GM21515 (cell line): ENCODE results near the gene CASQ1.

Experiments
- ATAC-seq: cut with Tn5 transposase; IDR thresholded peaks from one replicate; pipeline ENCODE4 v1.9.1; 2021; ENCODE audit not compliant: unreplicated experiment

Gene CASQ1

GRCh38 chr1:160189649-160190625 lies at the start of gene CASQ1:
TSS of gene CASQ1 (plus strand) at chr1:160190575. CDS start at chr1:160190752, 177 bp downstream.
- no peak for ATAC-seq

GRCh38 chr1:160143695-160144094 lies 46.7 kb upstream of the CASQ1 start:
- ATAC-seq: no peak

GRCh38 chr1:160144921-160145320 lies 45.5 kb upstream of the CASQ1 start:
- no peak for ATAC-seq

- no peak for ATAC-seq
Measured at GRCh38 chr1:160146107-160146506, 44.3 kb upstream of the CASQ1 start.

- ATAC-seq: no peak
Measured at GRCh38 chr1:160148121-160148520, 42.3 kb upstream of the CASQ1 start.

- ATAC-seq: no peak
Measured at GRCh38 chr1:160149233-160149632, 41.1 kb upstream of the CASQ1 start.

GRCh38 chr1:160149716-160150115 lies 40.7 kb upstream of the CASQ1 start:
- ATAC-seq: no peak

- no peak for ATAC-seq
Measured at GRCh38 chr1:160151303-160151702, 39.1 kb upstream of the CASQ1 start, which contains the start of gene ATP1A4. TSS of gene ATP1A4 (plus strand) at chr1:160151603. CDS start at chr1:160152041, 438 bp downstream.

GRCh38 chr1:160154790-160155189 lies 35.6 kb upstream of the CASQ1 start:
- no peak for ATAC-seq

GRCh38 chr1:160156361-160156760 lies 34.0 kb upstream of the CASQ1 start:
- no peak for ATAC-seq

- no peak for ATAC-seq
Measured at GRCh38 chr1:160157174-160157573, 33.2 kb upstream of the CASQ1 start.

GRCh38 chr1:160158031-160158430 lies 32.3 kb upstream of the CASQ1 start:
- ATAC-seq: no peak

- ATAC-seq: no peak
Measured at GRCh38 chr1:160158534-160158933, 31.8 kb upstream of the CASQ1 start.

- no peak for ATAC-seq
Measured at GRCh38 chr1:160159846-160160245, 30.5 kb upstream of the CASQ1 start.

- ATAC-seq: no peak
Measured at GRCh38 chr1:160161965-160162705, 28.2 kb upstream of the CASQ1 start.

GRCh38 chr1:160162931-160163330 lies 27.4 kb upstream of the CASQ1 start:
- no peak for ATAC-seq

GRCh38 chr1:160163615-160164014 lies 26.8 kb upstream of the CASQ1 start:
- no peak for ATAC-seq

- no peak for ATAC-seq
Measured at GRCh38 chr1:160164121-160164520, 26.3 kb upstream of the CASQ1 start.

- ATAC-seq: no peak
Measured at GRCh38 chr1:160166166-160166868, 24.1 kb upstream of the CASQ1 start.

- ATAC-seq: no peak
Measured at GRCh38 chr1:160167056-160167455, 23.3 kb upstream of the CASQ1 start.

- ATAC-seq: no peak
Measured at GRCh38 chr1:160167580-160167979, 22.8 kb upstream of the CASQ1 start.
